Naive thymus-derived CD4-positive, alpha-beta T cell (primary cell): Measurements from ENCODE around the gene SEMA4D. TPM values are rescaled to one million over a fixed set of nuclear protein-coding genes. Genes with fewer than 3 reads are reported as not detected.
A peak's percentile ranks its signal among the peaks of the same experiment; 100 is the strongest.

Experiments
- ATAC-seq: fragments of 150-1000 bp; cut with Tn5 transposase; 2 replicates; pipeline ENCODE4 v1.10.0; 2021; ENCODE audit warnings: mild to moderate bottlenecking, moderate library complexity
- CTCF ChIA-PET: fragments of 350-600 bp; sonication (Branson Sonifier 250); formaldehyde crosslinking; loops from one replicate; lab custom pipeline; 2021; ENCODE audit warnings: antibody characterized with exemption; lab: Charles Lee
- POLR2A ChIA-PET: fragments of 350-600 bp; sonication (Branson Sonifier 250); formaldehyde crosslinking; loops from one replicate; lab custom pipeline; 2021; ENCODE audit warnings: antibody characterized with exemption, inconsistent platforms; lab: Charles Lee
- DNase-seq, 9 donors: peaks; one replicate each; pipeline versions ENCODE4 v3.0.0 to v3.0.0-alpha.2; 2020 to 2022; ENCODE audit warnings: mixed read lengths in 1 of 9
- H3K27ac ChIP-seq: one replicate; pipeline ENCODE4 v1.7.0; 2013; ENCODE audit warnings: mild to moderate bottlenecking, low read depth, low read length, moderate library complexity
- H3K27me3 ChIP-seq, 2 donors: one replicate each; pipeline ENCODE4 v1.7.0; 2013; ENCODE audit warnings: low read length in 2 of 2, mild to moderate bottlenecking in 2 of 2, moderate library complexity in 2 of 2; ENCODE audit not compliant: control insufficient read depth in 2 of 2, insufficient read depth in 2 of 2
- H3K36me3 ChIP-seq, 3 experiments: 1 replicate in 2 of 3; 2 replicates in 1 of 3; pipeline ENCODE4 v1.7.0; 2013; ENCODE audit warnings: low read length in 3 of 3, mild to moderate bottlenecking in 3 of 3, moderate library complexity in 1 of 3; ENCODE audit not compliant: insufficient read depth in 3 of 3, control insufficient read depth in 2 of 3
- H3K4me1 ChIP-seq, 2 donors: one replicate each; pipeline ENCODE4 v1.7.0; 2013; ENCODE audit warnings: low read length in 2 of 2, mild to moderate bottlenecking in 2 of 2, moderate library complexity in 1 of 2; ENCODE audit not compliant: control insufficient read depth in 2 of 2, insufficient read depth in 2 of 2
- H3K4me3 ChIP-seq: 2 replicates; pipeline ENCODE4 v1.7.0; 2013; ENCODE audit warnings: mild to moderate bottlenecking, low read length
- H3K9me3 ChIP-seq, 3 experiments: 1 replicate in 2 of 3; 2 replicates in 1 of 3; pipeline ENCODE4 v1.7.0; 2013; ENCODE audit warnings: low read length in 3 of 3; ENCODE audit not compliant: control insufficient read depth in 2 of 3
- H3K27ac Mint-ChIP-seq, 9 donors: one replicate each; pipeline ENCODE4 v1.8.0; 2020 to 2022; ENCODE audit warnings: mixed read lengths in 9 of 9, mild to moderate bottlenecking in 8 of 9, moderate library complexity in 5 of 9, inconsistent platforms in 2 of 9
- H3K27me3 Mint-ChIP-seq, 5 donors: one replicate each; pipeline ENCODE4 v1.8.0; 2021 to 2022; ENCODE audit warnings: mixed read lengths in 5 of 5, mild to moderate bottlenecking in 1 of 5
- H3K36me3 Mint-ChIP-seq, 5 donors: one replicate each; pipeline ENCODE4 v1.8.0; 2020 to 2022; ENCODE audit warnings: mixed read lengths in 5 of 5, mild to moderate bottlenecking in 3 of 5, inconsistent platforms in 1 of 5
- H3K4me1 Mint-ChIP-seq, 7 donors: one replicate each; pipeline ENCODE4 v1.8.0; 2020 to 2022; ENCODE audit warnings: mixed read lengths in 7 of 7, mild to moderate bottlenecking in 3 of 7, inconsistent platforms in 1 of 7
- H3K4me3 Mint-ChIP-seq, 10 donors: one replicate each; pipeline ENCODE4 v1.8.0; 2020 to 2022; ENCODE audit warnings: mild to moderate bottlenecking in 10 of 10, mixed read lengths in 10 of 10, moderate library complexity in 6 of 10, inconsistent platforms in 2 of 10
- H3K9me3 Mint-ChIP-seq, 11 donors: one replicate each; pipeline ENCODE4 v1.8.0; 2020 to 2022; ENCODE audit warnings: mixed read lengths in 11 of 11, mild to moderate bottlenecking in 4 of 11, inconsistent platforms in 1 of 11, moderate library complexity in 1 of 11
- intact Hi-C, 2 donors: fragments of 100-400 bp; cut with micrococcal nuclease; formaldehyde crosslinking; loops; one replicate each; pipeline ENCODE4 v1.15.1; 2023
- polyA plus RNA-seq, 2 donors: library from polyadenylated mRNA; unstranded; fragments of 300-500 nt; fragmentation: Illumina TruSeq; gene quantifications; one replicate each; pipeline ENCODE4 v1.2.3, GENCODE V29; 2021
- total RNA-seq, 6 experiments: library from RNA in 5 of 6; stranded (reverse) in 5 of 6; gene quantifications; 1 replicate in 5 of 6; 2 replicates in 1 of 6; pipeline ENCODE4 v1.2.3 and lab custom pipeline; 2021 to 2026

Gene SEMA4D
- total and polyA plus RNA-seq, 7 experiments from 2014 or later = 114 to 465 (median 448) TPM

GRCh38 chr9:89411759-89412158, 86.2 kb downstream of the SEMA4D start:
- ChIA-PET POLR2A (no interaction called here), CTCF (no interaction called here)
- ATAC-seq (no peak), DNase-seq (no peak)
- H3K9me3 ChIP-seq = no peaks in the 10 kb centered on the region
- Mint-ChIP-seq H3K9me3 (peaks cover 0 to 5% (median 0%) of the 10 kb centered on the region in 11 donors), H3K27me3 (no peaks in the 10 kb centered on the region), H3K36me3 (peaks cover 10 to 59% (median 53%) of the 10 kb centered on the region in 5 donors), H3K4me3 (peak overlapping the region in 5 of 10 donors; percentile 10 to 82 (median 50)), H3K4me1 (peaks cover 56 to 100% (median 91%) of the 10 kb centered on the region in 7 donors), H3K27ac (peak overlapping the region; percentile 26 to 93 (median 76))
- intact Hi-C loops = no loop called here
- no peak overlapping the region for H3K4me3 ChIP-seq
- peaks cover 53 to 59% of the 10 kb centered on the region in 2 donors for H3K4me1 ChIP-seq
- H3K27ac ChIP-seq = peak overlapping the region; percentile 12
- H3K36me3 ChIP-seq = peaks cover 5 to 65% (median 22%) of the 10 kb centered on the region in 3 experiments
- H3K27me3 ChIP-seq = no peaks in the 10 kb centered on the region

- H3K4me3 ChIP-seq = no peak overlapping the region
- DNase-seq = peak in 2 of 9 donors; percentile 29 to 60
- peak overlapping the region in 9 of 10 donors; percentile 7 to 85 (median 54) for H3K4me3 Mint-ChIP-seq
- peaks cover 56 to 100% (median 93%) of the 10 kb centered on the region in 7 donors for H3K4me1 Mint-ChIP-seq
- intact Hi-C loops = loop anchor here (1.0 kb wide), 3 partner anchors 8 to 139 kb away; no protein-coding TSS in a partner anchor
- peaks cover 57 to 62% of the 10 kb centered on the region in 2 donors for H3K4me1 ChIP-seq
- H3K27ac Mint-ChIP-seq = peak overlapping the region; percentile 67 to 93 (median 84)
- H3K27me3 ChIP-seq = no peaks in the 10 kb centered on the region
- H3K9me3 ChIP-seq = no peaks in the 10 kb centered on the region
- CTCF ChIA-PET = interaction anchor here (0.6 to 1.9 kb wide), 3 partner anchors 79 to 165 kb away, joined by 3 to 7 read pairs (median 4); no protein-coding TSS in a partner anchor
- peaks cover 5 to 65% (median 24%) of the 10 kb centered on the region in 3 experiments for H3K36me3 ChIP-seq
- peak; percentile 37 for ATAC-seq
- H3K36me3 Mint-ChIP-seq = peaks cover 10 to 58% (median 51%) of the 10 kb centered on the region in 5 donors
- POLR2A ChIA-PET = interaction anchor here (1.1 to 4.3 kb wide), 4 partner anchors 13 to 138 kb away, joined by 4 to 18 read pairs (median 12); no protein-coding TSS in a partner anchor
- no peaks in the 10 kb centered on the region for H3K27me3 Mint-ChIP-seq
- H3K27ac ChIP-seq = peak overlapping the region; percentile 20
- peaks cover 0 to 5% (median 0%) of the 10 kb centered on the region in 11 donors for H3K9me3 Mint-ChIP-seq
Observed at GRCh38 chr9:89410641-89411350, 87.1 kb downstream of the SEMA4D start.

GRCh38 chr9:89410022-89410421, 87.9 kb downstream of the SEMA4D start:
- H3K36me3 ChIP-seq = peaks cover 5 to 65% (median 24%) of the 10 kb centered on the region in 3 experiments
- intact Hi-C loops = loop anchor here (1.0 kb wide), 3 partner anchors 8 to 139 kb away; no protein-coding TSS in a partner anchor
- ChIA-PET POLR2A (interaction anchor here (1.1 to 4.3 kb wide), 5 partner anchors 14 to 139 kb away, joined by 4 to 18 read pairs (median 11); no protein-coding TSS in a partner anchor), CTCF (interaction anchor here (0.6 to 2.0 kb wide), 4 partner anchors 8 to 139 kb away, joined by 4 to 9 read pairs (median 6); no protein-coding TSS in a partner anchor)
- ATAC-seq (no peak), DNase-seq (no peak)
- H3K27ac Mint-ChIP-seq = peak overlapping the region; percentile 67 to 93 (median 84)
- peak overlapping the region; percentile 5 for H3K27ac ChIP-seq
- peaks cover 56 to 96% (median 92%) of the 10 kb centered on the region in 7 donors for H3K4me1 Mint-ChIP-seq
- H3K27me3 Mint-ChIP-seq = no peaks in the 10 kb centered on the region
- no peak overlapping the region for H3K4me3 ChIP-seq
- H3K9me3 Mint-ChIP-seq = peaks cover 0 to 5% (median 0%) of the 10 kb centered on the region in 11 donors
- peaks cover 57 to 69% of the 10 kb centered on the region in 2 donors for H3K4me1 ChIP-seq
- H3K4me3 Mint-ChIP-seq = peak overlapping the region in 8 of 10 donors; percentile 18 to 85 (median 76)
- H3K9me3 ChIP-seq = no peaks in the 10 kb centered on the region
- H3K36me3 Mint-ChIP-seq = peaks cover 10 to 53% (median 51%) of the 10 kb centered on the region in 5 donors
- no peaks in the 10 kb centered on the region for H3K27me3 ChIP-seq

GRCh38 chr9:89409466-89409865, 88.4 kb downstream of the SEMA4D start:
- Mint-ChIP-seq H3K4me3 (peak overlapping the region; percentile 72 to 85 (median 78)), H3K36me3 (peaks cover 10 to 53% (median 51%) of the 10 kb centered on the region in 5 donors), H3K27me3 (no peaks in the 10 kb centered on the region), H3K4me1 (peaks cover 56 to 91% (median 88%) of the 10 kb centered on the region in 7 donors), H3K9me3 (peaks cover 0 to 5% (median 0%) of the 10 kb centered on the region in 11 donors), H3K27ac (peak overlapping the region; percentile 74 to 89 (median 83))
- DNase-seq = no peak
- Histone ChIP-seq H3K36me3 (peaks cover 0 to 65% (median 24%) of the 10 kb centered on the region in 3 experiments), H3K9me3 (no peaks in the 10 kb centered on the region), H3K27ac (peak overlapping the region; percentile 5), H3K27me3 (no peaks in the 10 kb centered on the region), H3K4me3 (peak overlapping the region; percentile 23), H3K4me1 (peaks cover 57 to 69% of the 10 kb centered on the region in 2 donors)
- no peak for ATAC-seq
- intact Hi-C loops = loop anchor here (1.0 to 5.0 kb wide), 5 partner anchors 9 to 92 kb away; partner anchors contain the start of gene SECISBP2 (in 1 of the 2)
- ChIA-PET CTCF (interaction anchor here (0.6 to 2.9 kb wide), 6 partner anchors 9 to 139 kb away, joined by 3 to 19 read pairs (median 6); no protein-coding TSS in a partner anchor), POLR2A (interaction anchor here (0.8 to 4.3 kb wide), 10 partner anchors 8 to 139 kb away, joined by 3 to 18 read pairs (median 6); partner anchors contain the start of gene SECISBP2)

- H3K27me3 ChIP-seq = no peaks in the 10 kb centered on the region
- peak overlapping the region; percentile 41 for H3K27ac ChIP-seq
- Mint-ChIP-seq H3K4me1 (peaks cover 62 to 87% (median 81%) of the 10 kb centered on the region in 7 donors), H3K27me3 (no peaks in the 10 kb centered on the region), H3K36me3 (peaks cover 13 to 58% (median 51%) of the 10 kb centered on the region in 5 donors), H3K27ac (peak overlapping the region; percentile 16 to 89 (median 83)), H3K4me3 (peak overlapping the region; percentile 72 to 85 (median 78)), H3K9me3 (peaks cover 0 to 5% (median 0%) of the 10 kb centered on the region in 11 donors)
- POLR2A ChIA-PET = interaction anchor here (0.7 to 4.3 kb wide), 15 partner anchors 9 to 140 kb away, joined by 3 to 18 read pairs (median 5); partner anchors contain the start of gene SECISBP2
- CTCF ChIA-PET = interaction anchor here (1.1 to 2.9 kb wide), 4 partner anchors 10 to 194 kb away, joined by 3 to 19 read pairs (median 6); no protein-coding TSS in a partner anchor
- peaks cover 55 to 69% of the 10 kb centered on the region in 2 donors for H3K4me1 ChIP-seq
- ATAC-seq (peak; percentile 89), DNase-seq (peak; percentile 31 to 78 (median 69))
- peaks cover 3 to 65% (median 21%) of the 10 kb centered on the region in 3 experiments for H3K36me3 ChIP-seq
- H3K9me3 ChIP-seq = no peaks in the 10 kb centered on the region
- intact Hi-C loops = loop anchor here (1.0 to 5.0 kb wide), 5 partner anchors 10 to 91 kb away; partner anchors contain the start of gene SECISBP2 (in 1 of the 2)
- peak overlapping the region; percentile 23 for H3K4me3 ChIP-seq
Observed at GRCh38 chr9:89408628-89409101, 89.2 kb downstream of the SEMA4D start.
